NCI-H187 treated with DMSO at 0.1 percent for 48 hours (cell line): ENCODE results near the gene SMYD3.
"Not testable (repeated sequence)": the region's sequence is repeated elsewhere in the genome, so short reads cannot be mapped to it uniquely, and the experiment has no call there.

ENCODE experiments used
- DNase-seq: peaks from one replicate; lab custom pipeline; 2025; lab: John Stamatoyannopoulos, UW

The SMYD3 gene

GRCh38 chr1:245834002-245834401, 673.1 kb downstream of the SMYD3 start:
- DNase-seq = no peak

GRCh38 chr1:245832771-245833527, 674.1 kb downstream of the SMYD3 start:
- DNase-seq = no peak

- DNase-seq = no peak
Observed at GRCh38 chr1:245831518-245831917, 675.6 kb downstream of the SMYD3 start.

GRCh38 chr1:245829826-245830225, 677.3 kb downstream of the SMYD3 start:
- DNase-seq = no peak

GRCh38 chr1:245829194-245829593, 677.9 kb downstream of the SMYD3 start:
- DNase-seq = no peak

GRCh38 chr1:245827301-245827700, 679.8 kb downstream of the SMYD3 start:
- DNase-seq = no peak

GRCh38 chr1:245825128-245825901, 681.8 kb downstream of the SMYD3 start:
- DNase-seq = no peak

- no peak for DNase-seq
Observed at GRCh38 chr1:245823408-245824147, 683.5 kb downstream of the SMYD3 start.

GRCh38 chr1:245822996-245823395, 684.1 kb downstream of the SMYD3 start:
- DNase-seq = no peak

GRCh38 chr1:245818363-245818762, 688.7 kb downstream of the SMYD3 start:
- not testable (repeated sequence) for DNase-seq

GRCh38 chr1:245816496-245816895, 690.6 kb downstream of the SMYD3 start:
- DNase-seq = not testable (repeated sequence)

GRCh38 chr1:245814651-245815050, 692.4 kb downstream of the SMYD3 start:
- no peak for DNase-seq

GRCh38 chr1:245812278-245812677, 694.8 kb downstream of the SMYD3 start:
- no peak for DNase-seq

GRCh38 chr1:245810789-245811337, 696.2 kb downstream of the SMYD3 start:
- no peak for DNase-seq

GRCh38 chr1:245810181-245810769, 696.8 kb downstream of the SMYD3 start:
- no peak for DNase-seq

GRCh38 chr1:245809361-245809760, 697.7 kb downstream of the SMYD3 start:
- DNase-seq = no peak

GRCh38 chr1:245807954-245808719, 698.9 kb downstream of the SMYD3 start:
- DNase-seq = no peak

- DNase-seq = no peak
Observed at GRCh38 chr1:245807306-245807705, 699.8 kb downstream of the SMYD3 start.

GRCh38 chr1:245805532-245805931, 701.5 kb downstream of the SMYD3 start:
- no peak for DNase-seq

GRCh38 chr1:245804696-245805095, 702.4 kb downstream of the SMYD3 start:
- DNase-seq = no peak

- no peak for DNase-seq
Observed at GRCh38 chr1:245803666-245804037, 703.4 kb downstream of the SMYD3 start.
